Stimulated activated CD4-positive, alpha-beta T cell treated with anti-CD3 and anti-CD28 coated beads, Interleukin-4, amount 100 ng/mL, for 4 hours (primary cell): ENCODE measurements around the gene RAB22A.
A peak's percentile ranks its signal among the peaks of the same experiment; 100 is the strongest.
"Not testable (repeated sequence)": the region's sequence is repeated elsewhere in the genome, so short reads cannot be mapped to it uniquely, and the experiment has no call there.

Source experiments
- DNase-seq, 2 experiments: peaks; one replicate each; pipeline ENCODE4 v3.0.0-alpha.2; 2020

Gene RAB22A

DNA sequence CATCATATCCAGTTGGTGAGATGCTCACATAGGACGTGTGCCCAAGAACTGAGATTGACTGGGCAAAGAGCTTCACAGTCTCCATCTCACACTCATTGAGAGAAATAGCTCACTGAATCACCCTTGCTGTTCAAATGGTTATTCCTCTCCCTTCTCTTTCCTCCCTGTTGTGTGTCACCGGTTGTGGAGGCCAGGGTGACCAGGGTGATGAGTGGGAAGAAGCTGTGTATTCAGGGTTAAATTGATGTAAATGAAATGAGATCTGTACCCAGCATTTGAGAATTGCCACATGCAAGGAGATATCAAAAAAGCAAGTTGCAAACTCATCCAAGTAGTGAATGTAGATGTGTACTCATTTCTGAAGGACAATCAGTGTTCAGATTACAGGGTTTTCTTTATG lies 43.0 kb downstream of the RAB22A start:
- DNase-seq, result no peak

DNA sequence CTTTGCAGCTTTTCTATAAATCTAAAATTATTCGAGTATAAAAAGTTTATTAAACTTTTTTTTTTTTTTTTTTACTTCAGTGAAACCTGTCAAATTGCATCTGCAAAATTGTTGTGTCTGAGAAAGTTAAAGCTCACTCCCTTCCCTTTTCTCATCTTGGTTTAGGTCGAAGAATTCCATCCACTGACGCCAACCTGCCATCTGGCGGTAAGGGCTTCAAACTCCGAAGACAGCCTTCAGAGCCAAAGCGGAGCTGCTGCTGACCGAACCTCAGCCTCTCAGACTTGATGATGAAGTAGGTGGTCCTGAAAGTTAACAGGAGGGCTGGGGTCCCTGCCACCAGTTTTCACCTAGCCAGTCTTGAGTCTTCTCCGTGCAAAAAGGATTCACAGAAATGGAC lies 49.9 kb downstream of the RAB22A start:
- no peak for DNase-seq

DNA sequence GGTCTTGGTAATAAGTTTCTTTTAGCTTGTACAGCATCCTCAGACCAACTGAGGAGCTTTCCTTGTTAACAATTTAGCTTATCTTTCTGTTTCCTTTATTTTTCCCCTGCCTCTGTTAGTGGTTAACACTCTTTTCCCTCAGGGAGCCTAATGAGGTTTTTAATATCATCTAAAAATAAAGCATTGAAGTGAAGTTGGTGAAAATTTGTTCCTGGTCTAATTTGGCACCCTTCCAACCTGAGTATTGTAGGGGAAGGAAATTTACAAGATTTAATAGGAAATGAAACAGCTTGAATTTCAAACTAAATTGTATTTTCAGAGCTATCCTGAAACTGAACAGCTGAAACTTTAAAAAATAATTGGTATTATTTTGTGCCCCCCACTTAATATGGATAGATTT lies 51.4 kb downstream of the RAB22A start:
- DNase-seq, result no peak

DNA sequence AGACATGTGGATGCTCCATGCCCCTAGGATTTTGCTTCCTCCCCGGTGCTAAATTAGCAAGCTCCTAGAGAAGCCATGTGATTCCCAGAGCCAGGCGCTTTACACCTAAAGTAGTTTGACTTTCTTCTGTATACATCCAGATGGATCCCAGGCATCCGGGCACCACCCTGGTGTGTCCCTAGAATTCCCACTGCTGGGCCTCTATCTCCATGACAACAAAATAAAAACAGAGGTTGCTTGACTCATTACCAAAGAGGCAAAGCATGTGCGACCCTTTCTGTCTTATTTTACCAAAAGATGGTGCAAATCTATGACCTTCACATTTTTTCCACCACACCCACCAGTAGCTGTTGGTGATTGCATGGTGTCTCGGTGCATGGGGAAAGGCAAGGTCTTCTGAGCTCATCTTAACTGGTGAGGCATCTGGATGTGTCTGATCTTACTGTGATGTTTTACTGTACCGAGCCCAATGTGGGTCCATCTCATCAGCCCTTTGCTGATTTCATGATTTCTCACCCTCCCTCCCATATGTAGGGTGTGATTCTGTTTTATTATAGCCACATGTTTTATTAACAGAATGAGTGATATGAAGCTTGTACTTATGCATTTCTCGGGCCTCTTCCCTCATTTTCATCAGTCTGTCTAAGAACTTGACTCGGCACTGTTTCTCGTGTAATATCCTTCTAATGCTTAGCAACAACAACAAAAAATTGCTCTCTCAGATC lies 52.1 kb downstream of the RAB22A start:
- no peak for DNase-seq

DNA sequence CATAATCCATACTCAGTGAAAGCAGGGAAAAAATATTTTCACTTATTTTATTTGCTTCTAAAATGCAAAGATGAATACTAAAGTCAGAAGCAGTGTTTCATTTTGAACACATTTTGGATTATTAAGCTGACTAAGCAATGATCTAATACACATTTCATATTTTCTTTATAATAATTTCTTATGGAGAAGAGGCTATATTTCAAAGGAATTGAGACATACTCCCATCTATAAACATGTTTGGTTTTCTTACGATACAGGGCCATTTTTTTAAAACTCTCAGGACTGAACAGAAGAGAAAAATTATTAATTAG lies 52.6 kb downstream of the RAB22A start:
- no peak for DNase-seq

DNA sequence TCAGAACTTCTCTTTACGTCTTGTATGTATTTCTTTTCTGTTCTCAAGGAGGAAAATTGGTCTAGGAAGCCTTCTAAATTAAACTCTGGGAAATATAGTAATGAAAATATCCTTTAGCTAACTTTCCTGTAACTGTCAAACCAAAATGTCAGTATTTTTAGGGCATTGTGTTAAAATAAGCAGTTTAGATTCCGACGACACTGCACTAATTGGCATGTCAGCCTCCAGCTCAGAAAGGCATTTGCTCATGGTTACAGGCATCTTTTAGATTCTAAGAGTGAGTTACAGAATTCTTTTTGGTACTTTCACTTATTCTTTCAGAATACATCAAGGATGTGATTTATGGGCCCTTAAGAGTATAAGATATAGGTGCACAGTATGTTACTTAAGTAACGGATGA lies 53.5 kb downstream of the RAB22A start:
- DNase-seq, result no peak

DNA sequence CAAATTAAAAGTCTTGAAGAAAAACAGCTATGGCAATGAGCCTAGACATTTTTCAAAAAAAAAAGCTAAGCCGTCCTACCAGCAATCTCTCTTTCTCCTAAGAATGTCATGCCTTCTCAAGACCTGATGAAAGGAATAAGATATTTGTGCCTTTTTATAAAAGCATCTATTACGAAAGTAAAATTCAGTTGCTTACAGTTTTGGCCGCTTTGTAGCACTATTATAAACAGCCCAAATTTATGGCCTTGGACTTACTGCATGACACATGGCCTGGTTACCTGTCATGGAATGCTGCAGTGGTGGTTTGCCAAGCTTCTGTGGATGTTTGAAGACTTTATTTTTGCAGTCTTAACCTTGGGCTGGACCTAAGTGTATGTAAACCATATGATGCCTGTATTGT lies 57.4 kb downstream of the RAB22A start:
- DNase-seq, result no peak

DNA sequence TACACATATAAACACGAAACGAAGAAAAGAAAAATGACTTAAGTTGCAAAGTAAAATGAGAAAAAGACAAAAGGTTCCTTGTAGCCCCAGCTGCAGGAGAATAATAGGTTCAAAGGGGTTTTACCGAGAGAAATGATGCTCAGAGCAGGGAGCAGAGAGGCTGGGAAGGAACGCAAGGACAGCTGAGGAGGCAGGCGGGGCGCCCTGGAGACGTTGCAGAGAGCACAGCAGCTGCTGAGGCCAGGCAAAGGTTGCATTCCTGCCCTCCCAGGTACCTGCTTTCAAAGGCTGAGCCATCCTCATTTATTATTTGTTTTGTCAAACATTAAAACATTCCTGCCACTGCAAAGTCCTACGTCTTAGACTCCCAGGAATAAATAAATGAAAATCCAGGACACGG lies 63.3 kb downstream of the RAB22A start:
- DNase-seq, result no peak

DNA sequence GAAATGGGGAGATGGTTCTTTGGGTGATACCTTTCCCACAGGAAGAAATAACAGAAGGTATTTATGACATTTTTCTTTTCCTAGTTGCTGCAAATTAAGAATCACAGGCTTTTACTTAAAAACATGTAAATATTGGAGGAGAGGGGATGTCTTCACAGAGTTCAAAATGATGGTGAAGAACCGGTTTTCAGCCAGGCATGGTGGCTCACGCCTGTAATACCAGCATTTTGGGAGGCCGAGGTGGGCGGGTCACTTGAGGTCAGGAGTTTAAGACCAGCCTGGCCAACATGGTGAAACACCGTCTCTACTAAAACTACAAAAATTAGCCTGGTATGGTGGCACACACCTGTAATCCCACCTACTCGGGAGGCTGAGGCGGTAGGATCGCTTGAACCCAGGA lies 63.8 kb downstream of the RAB22A start:
- not testable (repeated sequence) for DNase-seq

DNA sequence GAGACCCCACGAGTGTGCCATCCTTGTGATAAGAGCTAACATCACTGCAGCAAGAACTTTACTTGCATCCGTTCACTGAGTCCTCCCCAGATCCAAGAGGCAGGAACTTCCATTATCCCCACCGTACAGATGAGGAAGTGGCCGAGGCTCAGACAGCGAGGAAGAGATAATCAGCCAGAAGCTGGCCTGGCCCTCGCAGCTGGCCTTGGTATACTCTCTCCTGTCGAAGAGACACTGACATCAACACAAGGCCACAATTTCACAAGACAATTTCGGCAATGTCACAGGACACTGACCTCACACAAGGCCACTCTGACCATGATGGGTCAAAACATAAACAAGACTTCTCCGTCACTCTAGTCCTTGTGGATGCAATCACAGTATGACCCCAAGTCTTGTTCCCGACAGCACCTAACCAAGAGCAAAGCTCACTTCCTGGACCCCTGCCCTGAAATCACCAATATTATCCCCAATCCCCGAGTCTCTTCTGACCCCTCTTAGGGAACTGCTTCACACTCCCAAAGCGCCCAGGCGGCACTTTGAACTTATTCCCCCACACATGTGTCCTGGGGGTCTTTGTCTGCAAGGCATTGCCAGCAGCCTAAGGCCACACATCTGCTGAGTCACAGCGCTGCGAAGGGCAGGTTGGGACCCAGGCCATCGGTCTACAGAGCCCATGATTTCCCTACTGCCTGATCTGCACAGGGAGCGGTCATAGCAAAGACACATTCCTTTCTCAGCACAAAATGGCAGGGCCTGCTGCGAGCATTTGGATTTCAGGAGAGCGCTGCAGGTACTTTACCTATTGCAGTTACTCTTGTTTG lies 64.7 kb downstream of the RAB22A start:
- DNase-seq, result no peak

DNA sequence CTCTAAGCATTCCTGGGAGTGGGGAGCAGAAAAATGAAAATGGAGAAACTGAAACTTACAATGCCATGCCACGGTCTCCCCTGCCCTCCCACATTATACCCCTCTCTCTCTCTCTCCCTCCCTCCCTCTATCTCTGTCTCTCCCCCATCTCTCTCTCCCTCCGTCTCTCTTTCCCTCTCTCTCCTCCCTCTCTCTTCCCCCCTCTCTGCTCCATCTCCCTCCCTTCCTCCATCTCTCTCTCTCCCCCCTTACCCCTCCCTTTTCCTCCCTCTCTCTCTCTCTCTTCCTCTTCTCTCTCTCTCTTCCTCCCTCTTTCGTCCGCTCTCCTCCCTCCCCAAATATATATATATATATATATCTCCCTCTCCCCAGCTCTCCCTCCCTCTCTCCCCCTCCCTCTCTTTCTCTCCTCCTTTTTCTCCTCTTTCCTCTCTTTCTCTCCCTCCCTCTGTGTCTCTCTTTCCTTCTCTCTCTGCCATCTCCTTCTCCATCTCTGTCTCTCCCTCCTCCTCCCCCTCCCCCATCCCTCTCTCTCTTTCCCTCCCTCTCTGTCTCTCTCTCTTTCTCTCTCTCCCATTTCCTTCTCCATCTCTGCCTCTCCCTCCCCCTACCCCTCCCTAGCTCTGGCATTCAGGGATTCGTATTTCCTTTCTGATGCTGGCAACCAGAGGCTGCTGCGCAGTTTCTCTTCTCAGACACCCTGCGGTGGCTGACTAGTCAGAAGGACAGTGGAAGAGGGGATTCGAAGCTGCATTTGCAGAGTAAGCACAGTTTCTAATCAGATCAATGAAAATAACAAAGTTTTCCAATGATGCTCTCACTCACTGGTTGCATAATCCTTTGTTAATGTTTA lies 65.6 kb downstream of the RAB22A start:
- no peak for DNase-seq

DNA sequence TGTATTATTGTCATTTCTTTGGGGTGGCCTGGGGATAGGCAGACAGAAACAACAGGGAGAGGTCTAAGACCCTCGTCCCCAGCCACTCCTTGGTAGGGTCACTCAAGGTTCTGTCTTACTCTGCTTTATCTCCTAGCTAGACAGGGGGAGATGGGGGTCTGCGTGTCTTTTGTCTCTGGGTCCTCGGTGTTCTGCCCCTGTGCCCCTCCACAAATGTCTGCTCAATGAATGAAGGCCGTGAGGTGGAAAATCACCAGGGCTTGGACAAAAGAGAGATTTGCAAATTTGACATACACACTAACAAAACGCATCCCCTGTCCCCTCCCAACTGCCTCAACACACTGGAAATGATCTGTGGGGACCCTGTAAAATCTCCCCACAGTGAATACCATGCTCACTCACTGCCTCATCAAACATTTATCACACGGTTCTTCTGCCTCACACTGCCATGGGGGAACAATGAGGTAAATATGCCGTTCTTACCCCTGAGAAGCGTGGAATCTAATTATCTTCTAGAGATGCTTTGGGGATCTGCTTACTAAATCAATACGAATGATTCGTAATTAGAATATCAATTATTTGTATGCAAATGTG lies 66.3 kb downstream of the RAB22A start:
- DNase-seq, result no peak

DNA sequence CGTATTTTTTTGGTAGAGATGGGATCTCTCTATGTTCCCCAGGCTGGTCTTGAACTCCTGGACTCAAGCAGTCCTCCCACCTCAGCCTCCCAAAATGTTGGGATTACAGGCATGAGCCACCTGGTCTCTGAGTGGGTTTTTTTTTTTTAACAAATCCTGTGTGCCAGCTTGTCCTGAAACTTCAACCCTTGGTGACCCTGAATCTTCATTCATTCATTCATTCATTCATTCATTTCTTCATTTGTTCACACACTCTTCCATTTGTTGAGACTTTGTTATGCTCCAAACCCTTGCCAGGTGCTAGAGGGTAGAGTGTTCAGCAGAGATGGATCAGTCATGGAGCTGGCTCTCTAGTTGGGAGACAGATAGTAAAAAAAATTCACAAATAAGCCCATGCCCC lies 67.5 kb downstream of the RAB22A start:
- DNase-seq, result no peak

DNA sequence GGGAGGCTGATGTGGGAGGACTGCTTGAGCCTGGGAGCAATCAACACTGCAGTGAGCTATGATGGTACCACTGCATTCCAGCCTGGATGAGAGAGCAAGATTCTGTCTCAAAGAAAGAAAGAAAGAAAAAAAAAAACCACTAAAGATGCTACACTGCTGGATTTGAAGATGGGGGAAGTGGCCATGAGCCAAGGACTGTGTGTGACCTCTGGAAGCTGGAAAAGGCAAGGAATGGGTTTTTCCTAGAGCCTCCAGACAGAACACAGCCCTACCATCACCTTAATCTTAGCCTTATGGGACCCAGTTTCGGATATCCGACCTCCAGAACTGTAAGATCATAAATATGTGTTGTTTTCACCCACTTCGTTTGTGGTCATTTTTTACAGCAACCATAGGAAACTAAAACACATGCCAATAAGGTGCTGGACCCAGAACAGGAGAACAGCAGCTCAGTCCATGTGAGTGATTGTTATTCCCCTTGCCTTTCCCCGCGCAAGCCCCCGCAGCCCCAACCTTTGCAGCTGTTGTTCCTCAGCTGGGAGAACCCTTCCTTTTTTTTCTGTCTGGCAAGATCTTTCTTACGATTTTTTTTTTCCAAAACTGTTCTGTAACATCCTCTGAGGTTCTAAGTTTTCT lies 68.4 kb downstream of the RAB22A start:
- DNase-seq, result no peak

DNA sequence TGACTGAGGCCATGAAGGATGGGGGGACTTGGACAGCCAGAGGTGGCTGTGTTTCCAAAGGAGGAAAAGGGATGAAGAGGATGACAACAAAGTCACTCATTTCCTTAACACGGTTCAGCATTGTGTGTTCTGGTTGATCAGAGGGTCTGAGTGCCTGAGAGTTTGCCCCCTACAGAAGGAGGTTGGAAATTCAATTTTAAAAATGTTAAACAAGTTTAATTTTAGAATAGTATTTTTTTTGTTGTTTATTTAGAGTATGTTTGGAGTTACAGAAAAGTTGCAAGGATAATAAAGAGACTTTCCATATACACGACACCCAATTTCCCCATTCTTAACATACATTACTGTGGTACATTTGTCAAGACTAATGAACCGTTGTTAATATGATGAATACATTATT lies 69.2 kb downstream of the RAB22A start:
- DNase-seq, result no peak

DNA sequence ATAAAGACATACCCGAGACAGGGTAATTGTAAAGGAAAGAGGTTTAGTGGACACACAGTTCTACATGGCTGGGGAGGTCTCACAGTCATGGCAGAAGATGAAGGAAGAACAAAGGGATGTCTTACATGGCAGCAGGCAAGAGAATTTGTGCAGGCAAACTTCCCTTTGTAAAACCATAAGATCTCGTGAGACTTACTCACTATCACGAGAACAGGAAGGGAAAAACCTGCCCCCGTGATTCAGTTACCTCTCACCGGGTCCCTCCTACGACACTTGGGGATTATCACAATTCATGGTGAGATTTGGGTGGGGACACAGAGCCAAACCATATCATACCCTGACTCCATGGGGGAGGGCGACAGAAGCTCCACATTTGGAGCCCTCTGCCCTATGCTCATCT lies 72.1 kb downstream of the RAB22A start:
- DNase-seq, result no peak

DNA sequence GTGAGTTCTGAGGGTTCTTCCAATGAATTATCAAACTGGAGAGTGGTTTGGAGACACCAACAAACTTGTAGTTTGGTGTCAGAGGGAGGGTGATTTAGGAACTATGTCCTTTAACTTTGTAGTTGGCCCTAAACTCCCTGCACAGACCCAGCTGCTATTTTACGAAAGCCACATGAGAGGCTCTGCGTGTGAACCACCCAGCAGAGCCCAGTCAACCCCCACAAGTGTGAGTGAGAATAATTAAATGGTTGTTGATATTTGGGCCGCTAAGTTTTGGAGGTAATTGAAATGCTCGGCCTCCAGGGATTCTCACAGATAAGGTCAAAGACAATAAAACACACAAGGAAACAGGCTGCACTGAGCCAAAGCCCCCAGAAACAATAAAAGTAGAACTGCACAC lies 72.6 kb downstream of the RAB22A start:
- no peak for DNase-seq

DNA sequence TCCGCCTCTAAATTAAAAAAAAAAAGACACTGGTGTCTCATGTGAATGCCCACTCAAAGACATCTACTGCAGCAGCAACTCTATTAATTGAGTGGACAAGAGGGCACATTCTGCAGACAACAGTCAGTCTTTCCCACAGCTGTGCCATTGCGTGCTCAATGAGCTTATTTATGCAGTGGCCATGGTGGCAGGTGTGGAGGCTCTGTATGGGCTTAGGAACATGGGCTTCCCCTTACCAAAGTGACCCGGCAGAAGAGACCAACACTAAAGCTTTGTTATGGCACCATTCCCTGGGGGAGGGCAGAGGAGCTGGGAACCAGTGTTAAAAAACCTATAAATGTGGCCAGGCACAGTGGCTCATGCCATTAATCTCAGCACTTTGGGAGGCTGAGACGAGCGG lies 75.3 kb downstream of the RAB22A start:
- no peak for DNase-seq

DNA sequence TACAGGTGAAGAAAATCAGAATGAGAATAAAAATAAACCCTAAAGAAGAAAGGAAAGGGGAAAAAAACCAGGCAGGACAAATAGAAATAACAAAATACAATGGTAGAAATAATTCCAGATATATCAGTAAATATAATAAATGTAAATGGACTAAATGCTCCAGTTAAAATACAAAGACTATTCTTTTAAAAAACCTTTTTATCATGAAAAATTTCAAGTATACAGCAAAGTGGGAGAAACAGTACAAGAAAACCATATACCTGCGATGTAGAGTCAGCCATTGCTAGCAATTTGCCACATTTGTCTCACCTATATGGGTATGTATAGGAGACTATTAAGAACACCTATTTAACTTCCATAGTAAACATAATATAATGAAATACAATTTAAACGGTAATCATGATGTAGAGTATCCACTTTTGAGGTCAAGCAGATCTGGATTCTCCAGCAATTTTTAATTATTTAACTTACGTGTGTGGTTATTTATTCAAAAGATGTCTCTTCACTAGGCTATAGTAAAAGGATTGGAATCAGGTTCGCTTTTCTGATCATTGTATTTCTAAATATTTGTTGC lies 78.6 kb downstream of the RAB22A start:
- no peak for DNase-seq

DNA sequence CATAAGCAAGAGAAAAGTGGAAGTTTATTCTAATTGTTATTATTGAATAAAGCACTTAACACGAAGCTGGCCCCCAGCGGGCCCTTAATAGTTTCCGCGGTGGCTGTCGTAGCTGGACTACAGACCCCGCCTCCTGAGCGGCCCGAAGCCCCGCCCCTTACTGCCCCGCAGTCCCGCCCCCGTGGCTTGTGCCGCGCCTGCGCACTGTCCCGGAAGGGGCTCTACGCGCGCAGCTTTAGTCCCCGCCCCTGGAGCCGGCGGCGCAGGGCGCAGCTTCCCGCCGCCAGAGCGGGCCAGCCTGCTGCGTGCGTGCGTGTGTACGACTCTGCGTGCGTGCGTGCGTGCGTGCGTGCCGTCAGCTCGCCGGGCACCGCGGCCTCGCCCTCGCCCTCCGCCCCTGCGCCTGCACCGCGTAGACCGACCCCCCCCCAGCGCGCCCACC lies 79.4 kb downstream of the RAB22A start, which contains the start of gene VAPB:
TSS of gene VAPB (plus strand) at position 348 of the 442 bp plus-strand sequence. CDS start 231 bp downstream, outside the sequence.
- DNase-seq, result peak; percentile 95 to 97

DNA sequence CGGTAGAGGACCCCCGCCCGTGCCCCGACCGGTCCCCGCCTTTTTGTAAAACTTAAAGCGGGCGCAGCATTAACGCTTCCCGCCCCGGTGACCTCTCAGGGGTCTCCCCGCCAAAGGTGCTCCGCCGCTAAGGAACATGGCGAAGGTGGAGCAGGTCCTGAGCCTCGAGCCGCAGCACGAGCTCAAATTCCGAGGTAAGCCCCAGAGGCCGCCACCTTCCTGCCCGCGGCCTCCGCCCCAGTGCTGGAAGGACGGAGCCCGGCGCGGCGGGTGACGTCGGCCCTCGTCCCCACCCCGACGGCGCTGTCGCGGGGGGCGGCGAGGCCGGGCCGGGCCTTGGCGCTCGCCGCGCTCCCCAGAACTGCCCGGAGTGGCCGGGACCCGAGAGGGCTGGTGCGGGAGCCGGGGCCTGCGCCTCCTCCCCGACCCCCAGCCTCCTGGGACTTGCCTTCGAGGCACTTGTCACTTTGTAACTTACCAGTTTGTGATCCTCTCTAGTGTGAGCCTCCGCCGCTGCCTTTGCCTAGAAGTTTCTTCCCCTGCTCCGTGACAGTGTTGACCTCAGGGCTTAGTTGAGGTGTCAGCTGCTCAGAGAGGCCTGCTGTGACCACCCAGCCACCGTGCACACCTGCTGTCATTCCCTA lies 79.9 kb downstream of the RAB22A start:
- peak in 1 of 2 experiments; percentile 27 for DNase-seq
